Activated gamma-delta T cell treated with anti-CD3 and anti-CD28 coated beads, Interleukin-2, amount 50 U/mL, for 16 hours (primary cell): Measurements from ENCODE around the gene COL25A1.

Source experiments
- DNase-seq: peaks from one replicate; pipeline ENCODE4 v3.0.0-alpha.2; 2020; ENCODE audit warnings: low read depth

The COL25A1 gene

GRCh38 chr4:109214622-109215301 is 87.7 kb downstream of the COL25A1 start:
- DNase-seq, result no peak

- no peak for DNase-seq
These were observed 89.4 kb downstream of the COL25A1 start for GRCh38 chr4:109213056-109213455.

- no peak for DNase-seq
These were observed 90.8 kb downstream of the COL25A1 start for GRCh38 chr4:109211671-109212070.

- no peak for DNase-seq
These were observed 92.8 kb downstream of the COL25A1 start for GRCh38 chr4:109209647-109210046.

GRCh38 chr4:109207898-109208297 is 94.6 kb downstream of the COL25A1 start:
- DNase-seq, result no peak

- no peak for DNase-seq
These were observed 95.4 kb downstream of the COL25A1 start for GRCh38 chr4:109207061-109207460.

- no peak for DNase-seq
These were observed 95.8 kb downstream of the COL25A1 start for GRCh38 chr4:109206620-109207019.

- DNase-seq, result no peak
These were observed 97.3 kb downstream of the COL25A1 start for GRCh38 chr4:109205186-109205585.

GRCh38 chr4:109199585-109199984 is 102.9 kb downstream of the COL25A1 start:
- DNase-seq, result no peak

- no peak for DNase-seq
These were observed 106.8 kb downstream of the COL25A1 start for GRCh38 chr4:109195646-109196045.

- DNase-seq, result no peak
These were observed 111.2 kb downstream of the COL25A1 start for GRCh38 chr4:109191216-109191615.

GRCh38 chr4:109186458-109186945 is 116.0 kb downstream of the COL25A1 start:
- DNase-seq, result no peak

GRCh38 chr4:109185951-109186350 is 116.5 kb downstream of the COL25A1 start:
- DNase-seq, result no peak

GRCh38 chr4:109185548-109185947 is 116.9 kb downstream of the COL25A1 start:
- DNase-seq, result no peak

GRCh38 chr4:109184491-109184961 is 117.9 kb downstream of the COL25A1 start:
- no peak for DNase-seq

GRCh38 chr4:109183931-109184490 is 118.4 kb downstream of the COL25A1 start:
- DNase-seq, result no peak

GRCh38 chr4:109182696-109183095 is 119.8 kb downstream of the COL25A1 start:
- no peak for DNase-seq

- no peak for DNase-seq
These were observed 123.4 kb downstream of the COL25A1 start for GRCh38 chr4:109179061-109179460.

- no peak for DNase-seq
These were observed 125.2 kb downstream of the COL25A1 start for GRCh38 chr4:109177096-109177810.

- no peak for DNase-seq
These were observed 128.1 kb downstream of the COL25A1 start for GRCh38 chr4:109174224-109174953.

GRCh38 chr4:109172301-109172700 is 130.2 kb downstream of the COL25A1 start:
- no peak for DNase-seq

- no peak for DNase-seq
These were observed 131.4 kb downstream of the COL25A1 start for GRCh38 chr4:109171070-109171469.
